ENCODE data around the gene FKBP11. TPM values are rescaled to one million over a fixed set of nuclear protein-coding genes. Genes with fewer than 3 reads are reported as not detected.
"Not testable (repeated sequence)": the region's sequence is repeated elsewhere in the genome, so short reads cannot be mapped to it uniquely, and the experiment has no call there.

Gene FKBP11
- total and polyA plus RNA-seq, 5 donors = 3.9 to 14.8 (median 10.6) TPM

DNA sequence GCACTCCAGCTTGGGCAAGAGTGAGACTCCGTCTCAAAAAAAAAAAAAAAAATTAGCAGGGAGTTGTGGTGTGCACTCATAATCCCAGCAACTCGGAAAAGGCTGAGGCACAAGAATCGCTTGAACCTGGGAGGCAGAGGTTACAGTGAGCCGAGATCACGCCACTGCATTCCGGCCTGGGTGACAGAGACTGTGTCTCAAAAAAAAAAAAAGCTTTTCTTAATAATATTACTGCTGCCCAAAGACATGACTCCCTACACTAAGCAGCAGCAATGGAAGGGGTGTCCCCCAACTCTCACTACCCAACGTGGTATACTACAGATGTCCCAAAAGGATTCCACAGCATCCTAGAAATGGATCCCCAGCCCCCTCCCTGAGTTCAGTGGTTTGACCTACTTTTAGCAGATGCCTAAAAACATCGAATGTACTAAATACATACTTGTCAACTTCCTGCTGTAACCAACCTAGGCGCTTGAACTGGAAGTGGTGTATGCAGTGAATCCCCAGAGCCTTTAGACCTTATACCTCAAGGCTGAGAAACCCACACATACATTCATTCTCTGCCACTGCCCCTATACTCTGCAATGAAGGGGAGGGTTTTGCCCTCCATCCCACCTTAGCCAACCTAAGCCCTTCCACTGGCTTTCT is 8.5 kb upstream of the FKBP11 start:
- Histone ChIP-seq H3K27me3 (ENCODE audit: control insufficient read depth, insufficient read depth) (no peaks in the 10 kb centered on the region), H3K9me3 (ENCODE audit: control insufficient read depth, low read length) (no peaks in the 10 kb centered on the region), H3K4me1 (ENCODE audit: control insufficient read depth, insufficient read depth, low read length) (no peaks in the 10 kb centered on the region), H3K27ac (ENCODE audit: low read length) (no peak overlapping the region), H3K4me3 (ENCODE audit: low read length) (no peak overlapping the region)
- WGBS = 88% methylated on average over 9 of the region's 9 CpGs
- intact Hi-C loops (cut with DNase I) = no loop called here
- DNase-seq = no peak
- no peak for ATAC-seq

DNA sequence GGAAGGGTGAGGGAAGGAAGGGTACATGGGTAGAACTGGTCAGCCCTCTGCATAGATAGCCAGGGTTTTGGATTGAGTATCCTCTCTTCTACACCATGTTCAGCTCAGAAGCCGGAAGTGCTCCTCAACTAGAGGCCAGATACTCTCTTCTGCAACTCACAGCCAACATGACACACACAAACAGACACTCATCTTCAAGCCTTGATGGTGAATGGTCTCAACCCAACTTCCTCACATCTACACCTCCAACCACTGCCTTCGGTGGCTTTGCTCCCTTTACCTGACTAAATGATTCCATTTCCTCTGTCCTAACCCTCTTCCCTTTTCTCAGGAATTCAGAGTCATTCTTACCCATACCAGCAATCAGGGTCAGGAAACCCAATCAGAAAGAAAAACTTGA is 7.6 kb upstream of the FKBP11 start:
- ATAC-seq = no peak
- DNase-seq = no peak

DNA sequence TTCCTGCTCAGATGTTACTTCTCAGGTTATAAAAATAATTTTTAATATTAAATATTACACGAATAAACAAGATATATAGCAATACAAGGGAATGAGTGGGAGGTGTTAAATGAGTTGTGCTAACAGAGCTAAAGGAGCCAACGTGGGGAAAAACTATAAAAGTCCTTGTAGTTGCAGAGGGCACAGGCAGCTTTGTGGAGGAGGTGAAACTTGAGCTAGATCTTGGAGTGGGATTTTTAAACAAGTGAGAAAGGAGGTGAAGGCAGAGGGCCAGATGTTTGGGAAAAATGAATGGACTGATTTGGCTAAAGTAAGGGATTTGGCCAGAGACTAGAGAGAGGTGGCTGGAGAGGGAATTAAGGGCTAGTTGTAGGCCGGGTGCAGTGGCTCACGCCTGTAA is 5.2 kb upstream of the FKBP11 start:
- no peaks in the 10 kb centered on the region for H3K4me1 ChIP-seq (ENCODE audit: control insufficient read depth, insufficient read depth, low read length)
- intact Hi-C loops (cut with DNase I) = no loop called here
- ATAC-seq = no peak

More for the DNA sequence above, 7.6 kb upstream of the FKBP11 start:
- H3K9me3 ChIP-seq (ENCODE audit: control insufficient read depth, low read length) = no peaks in the 10 kb centered on the region
- intact Hi-C loops (cut with DNase I) = no loop called here
- H3K27me3 ChIP-seq (ENCODE audit: control insufficient read depth, insufficient read depth) = no peaks in the 10 kb centered on the region
- no peak overlapping the region for H3K4me3 ChIP-seq (ENCODE audit: low read length)
- 81% methylated on average over 2 of the region's 2 CpGs for WGBS
- no peak overlapping the region for H3K27ac ChIP-seq (ENCODE audit: low read length)
- no peaks in the 10 kb centered on the region for H3K4me1 ChIP-seq (ENCODE audit: control insufficient read depth, insufficient read depth, low read length)

DNA sequence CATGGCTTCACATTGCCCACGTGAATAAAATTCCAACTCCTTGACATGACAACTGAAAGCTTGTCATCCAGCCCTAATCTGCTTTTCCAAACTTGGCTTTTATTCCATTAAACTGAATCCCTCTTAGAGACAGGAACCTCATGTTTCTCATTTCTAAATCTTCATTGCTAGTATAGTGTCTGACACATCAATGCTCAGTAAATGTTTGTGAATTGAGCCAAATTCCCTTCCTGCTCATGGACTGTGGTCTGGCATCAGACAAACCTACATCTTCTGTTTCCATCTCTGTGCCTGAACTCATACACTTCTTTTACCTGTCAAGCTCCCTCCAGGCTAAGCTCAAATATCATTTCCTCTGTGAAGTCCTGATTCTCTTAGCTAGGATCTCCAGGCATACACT is 4.3 kb upstream of the FKBP11 start:
- 87% methylated on average over 1 of the region's 1 CpG for WGBS
- intact Hi-C loops (cut with DNase I) = no loop called here
- no peaks in the 10 kb centered on the region for H3K27me3 ChIP-seq (ENCODE audit: control insufficient read depth, insufficient read depth)
- no peak for DNase-seq
- ATAC-seq = no peak
- no peak overlapping the region for H3K27ac ChIP-seq (ENCODE audit: low read length)
- no peaks in the 10 kb centered on the region for H3K4me1 ChIP-seq (ENCODE audit: control insufficient read depth, insufficient read depth, low read length)
- H3K4me3 ChIP-seq (ENCODE audit: low read length) = no peak overlapping the region
- no peaks in the 10 kb centered on the region for H3K9me3 ChIP-seq (ENCODE audit: control insufficient read depth, low read length)

More for the DNA sequence above, 5.2 kb upstream of the FKBP11 start:
- H3K9me3 ChIP-seq (ENCODE audit: control insufficient read depth, low read length) = no peaks in the 10 kb centered on the region
- H3K27ac ChIP-seq (ENCODE audit: low read length) = no peak overlapping the region
- 86% methylated on average over 4 of the region's 4 CpGs for WGBS
- no peak for DNase-seq
- H3K4me3 ChIP-seq (ENCODE audit: low read length) = no peak overlapping the region
- H3K27me3 ChIP-seq (ENCODE audit: control insufficient read depth, insufficient read depth) = no peaks in the 10 kb centered on the region

DNA sequence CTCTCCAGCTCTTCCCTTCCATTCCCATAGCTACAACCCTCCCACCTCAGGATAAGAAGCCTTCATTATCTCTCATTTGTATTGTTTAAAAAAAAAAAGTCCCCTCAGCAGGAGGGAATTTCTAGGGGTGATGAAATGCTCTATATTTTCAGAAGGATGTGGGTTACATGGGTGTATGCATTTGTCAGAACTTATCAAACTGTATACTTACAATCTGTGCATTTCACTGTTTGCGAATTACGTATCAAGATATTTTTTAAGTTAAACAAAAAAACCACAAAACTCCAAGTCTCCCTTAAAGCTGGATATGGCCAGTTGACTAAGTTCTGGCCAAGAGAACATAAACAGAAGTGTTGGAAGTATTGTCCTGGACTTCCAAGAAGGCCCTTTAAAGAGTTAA is 2.0 kb upstream of the FKBP11 start:
- DNase-seq (no peak), ATAC-seq (no peak)
- no peak overlapping the region for H3K4me3 ChIP-seq (ENCODE audit: low read length)
- intact Hi-C loops (cut with DNase I) = no loop called here
- H3K9me3 ChIP-seq (ENCODE audit: control insufficient read depth, low read length) = no peaks in the 10 kb centered on the region
- no peaks in the 10 kb centered on the region for H3K4me1 ChIP-seq (ENCODE audit: control insufficient read depth, insufficient read depth, low read length)
- H3K27ac ChIP-seq (ENCODE audit: low read length) = no peak overlapping the region
- no peaks in the 10 kb centered on the region for H3K27me3 ChIP-seq (ENCODE audit: control insufficient read depth, insufficient read depth)
- 92% methylated on average over 2 of the region's 2 CpGs for WGBS

DNA sequence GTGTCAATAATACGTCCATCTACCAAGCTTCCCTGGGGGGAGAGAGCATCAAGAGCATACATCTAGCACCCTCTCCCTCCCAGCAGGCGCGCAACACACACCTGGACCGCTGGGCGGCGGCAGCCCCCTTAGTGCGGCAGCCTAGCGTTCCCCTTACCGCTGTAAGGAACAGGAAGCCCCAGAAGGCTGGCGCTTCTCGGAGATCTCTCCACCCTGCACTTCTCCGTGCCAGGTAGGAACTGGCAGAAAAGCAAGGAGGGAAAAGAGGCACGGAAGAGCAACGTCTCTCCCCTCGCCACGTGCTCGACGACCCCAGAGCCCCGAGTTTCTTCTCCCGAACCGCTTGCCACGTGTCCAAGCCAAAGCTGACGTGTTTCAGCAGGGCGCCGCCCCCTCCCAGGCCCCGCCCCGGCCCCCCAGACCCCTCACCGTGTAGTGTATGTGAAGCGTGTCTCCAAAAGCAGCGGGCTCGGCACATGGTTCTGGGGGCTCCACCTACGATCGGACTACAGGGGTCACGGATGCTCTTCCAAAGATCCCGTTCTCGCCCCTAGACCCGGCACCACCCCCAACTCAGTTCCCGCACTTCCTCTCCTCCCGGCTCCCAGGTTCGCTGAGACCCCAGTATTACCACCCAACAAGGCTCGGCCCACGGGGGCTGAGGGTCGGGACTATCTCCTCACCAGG is 532 bp downstream of the FKBP11 start:
- ATAC-seq (peak; percentile 73 to 74), DNase-seq (peak; percentile 55 to 78 (median 77))
- under 1% methylated on average over 43 of the region's 43 CpGs for WGBS
- intact Hi-C loops (cut with DNase I) = no loop called here
- H3K4me3 ChIP-seq (ENCODE audit: low read length) = peak overlapping the region; percentile 56
- no peak overlapping the region for H3K27ac ChIP-seq (ENCODE audit: low read length)
- no peaks in the 10 kb centered on the region for H3K27me3 ChIP-seq (ENCODE audit: control insufficient read depth, insufficient read depth)
- H3K4me1 ChIP-seq (ENCODE audit: control insufficient read depth, insufficient read depth, low read length) = no peaks in the 10 kb centered on the region
- no peaks in the 10 kb centered on the region for H3K9me3 ChIP-seq (ENCODE audit: control insufficient read depth, low read length)

DNA sequence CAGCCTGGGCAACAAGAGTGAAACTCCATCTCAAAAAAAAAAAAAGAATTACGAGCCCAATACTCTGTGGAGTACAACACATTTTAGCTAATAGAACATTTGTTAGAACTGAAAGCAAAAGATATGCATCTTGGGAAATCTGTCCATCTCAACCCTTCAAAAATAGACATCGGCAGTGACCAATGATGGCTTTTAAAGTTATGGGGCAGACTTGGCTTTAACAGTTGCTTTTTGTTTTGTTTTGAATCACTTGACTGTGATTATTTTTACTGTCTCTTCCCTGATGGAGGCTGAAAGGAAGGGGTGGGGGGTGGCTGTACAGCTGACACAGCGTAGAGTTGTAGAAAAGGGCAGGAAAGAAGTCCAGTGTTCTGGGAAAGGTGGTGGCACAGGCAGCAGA is 2.2 kb downstream of the FKBP11 start:
- Histone ChIP-seq H3K27me3 (ENCODE audit: control insufficient read depth, insufficient read depth) (no peaks in the 10 kb centered on the region), H3K27ac (ENCODE audit: low read length) (no peak overlapping the region), H3K4me3 (ENCODE audit: low read length) (no peak overlapping the region), H3K4me1 (ENCODE audit: control insufficient read depth, insufficient read depth, low read length) (no peaks in the 10 kb centered on the region), H3K9me3 (ENCODE audit: control insufficient read depth, low read length) (no peaks in the 10 kb centered on the region)
- DNase-seq (no peak), ATAC-seq (no peak)
- intact Hi-C loops (cut with DNase I) = no loop called here
- WGBS = 88% methylated on average over 3 of the region's 3 CpGs

DNA sequence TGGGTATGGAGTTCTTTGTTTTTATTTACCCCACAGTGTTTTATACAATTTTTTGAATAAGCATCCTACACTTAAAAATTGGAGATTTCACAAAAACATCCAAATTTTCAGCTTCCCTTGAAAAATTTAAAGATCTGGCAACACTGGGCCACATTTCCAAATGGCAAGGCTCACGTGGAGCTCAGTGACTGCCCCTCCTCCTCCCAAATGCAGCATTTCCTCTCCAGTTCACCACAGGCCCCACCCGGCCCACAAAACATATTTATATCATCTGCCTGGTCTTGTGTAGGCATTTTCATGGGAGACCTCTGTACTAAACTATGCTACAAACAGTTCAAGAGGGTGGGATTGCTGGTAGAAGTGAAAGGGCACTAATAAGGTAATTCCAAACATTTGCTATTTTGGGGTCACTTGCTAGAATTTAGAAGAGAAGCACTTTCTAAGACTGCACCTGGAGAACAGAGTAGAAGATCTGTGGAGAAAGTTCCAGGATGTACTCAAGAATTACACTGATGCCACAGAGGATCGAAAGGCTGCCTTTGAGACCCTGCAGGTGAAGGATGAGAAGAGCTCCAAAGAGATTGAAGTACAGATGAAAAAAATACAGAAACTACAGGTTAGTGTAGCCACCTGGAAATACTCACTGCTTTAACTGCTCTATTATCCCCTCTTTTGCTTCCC is 7.3 kb downstream of the FKBP11 start:
- Histone ChIP-seq H3K4me3 (ENCODE audit: low read length) (no peak overlapping the region), H3K4me1 (ENCODE audit: control insufficient read depth, insufficient read depth, low read length) (no peaks in the 10 kb centered on the region)

DNA sequence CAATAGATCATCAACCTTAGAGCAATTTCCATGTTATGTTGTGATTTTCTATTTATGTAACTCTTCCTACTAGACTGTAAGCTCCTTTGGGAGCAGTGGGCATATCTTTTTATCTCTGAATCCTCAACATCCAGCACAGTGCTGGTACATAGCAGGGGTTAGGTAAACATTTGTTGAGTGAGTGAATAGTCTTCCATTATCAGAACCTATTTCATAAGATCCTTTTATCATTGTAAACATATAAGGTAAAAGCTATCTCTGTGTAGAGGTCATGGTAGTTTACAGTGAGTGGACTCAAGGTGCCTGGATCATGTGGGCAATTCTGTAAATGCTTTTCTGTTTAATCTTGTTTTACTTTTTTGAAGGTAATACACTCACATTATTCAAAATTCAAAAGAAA is 15.1 kb downstream of the FKBP11 start:
- Histone ChIP-seq H3K27me3 (ENCODE audit: control insufficient read depth, insufficient read depth) (no peaks in the 10 kb centered on the region), H3K9me3 (ENCODE audit: control insufficient read depth, low read length) (no peaks in the 10 kb centered on the region), H3K4me3 (ENCODE audit: low read length) (no peak overlapping the region), H3K4me1 (ENCODE audit: control insufficient read depth, insufficient read depth, low read length) (no peaks in the 10 kb centered on the region), H3K27ac (ENCODE audit: low read length) (no peak overlapping the region)
- intact Hi-C loops (cut with DNase I) = no loop called here
- ATAC-seq (no peak), DNase-seq (no peak)

More for the DNA sequence above, 7.3 kb downstream of the FKBP11 start:
- H3K27me3 ChIP-seq (ENCODE audit: control insufficient read depth, insufficient read depth) = no peaks in the 10 kb centered on the region
- ATAC-seq (no peak), DNase-seq (no peak)
- H3K27ac ChIP-seq (ENCODE audit: low read length) = no peak overlapping the region
- 53% methylated on average over 3 of the region's 3 CpGs for WGBS
- intact Hi-C loops (cut with DNase I) = no loop called here
- no peaks in the 10 kb centered on the region for H3K9me3 ChIP-seq (ENCODE audit: control insufficient read depth, low read length)

DNA sequence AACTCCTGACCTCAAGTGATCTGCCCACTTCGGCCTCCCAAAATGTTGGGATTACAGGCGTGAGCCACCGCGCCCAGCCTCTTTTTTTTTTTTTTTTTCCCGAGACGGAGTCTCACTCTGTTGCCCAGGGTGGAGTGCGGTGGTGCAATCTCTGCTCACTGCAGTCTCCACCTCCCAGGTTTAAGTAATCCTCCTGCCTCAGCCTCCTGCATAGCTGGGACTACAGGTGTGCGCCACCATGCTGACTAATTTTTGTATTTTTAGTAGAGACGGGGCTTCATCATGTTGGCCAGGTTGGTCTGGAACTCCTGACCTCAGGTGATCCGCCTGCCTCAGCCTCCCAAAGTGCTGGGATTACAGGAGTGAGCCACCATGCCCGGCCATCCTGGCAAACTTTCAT is 15.6 kb downstream of the FKBP11 start:
- H3K4me3 ChIP-seq (ENCODE audit: low read length); H3K27ac ChIP-seq (ENCODE audit: low read length); intact Hi-C loops (cut with DNase I); ATAC-seq; H3K9me3 ChIP-seq (ENCODE audit: control insufficient read depth, low read length); H3K27me3 ChIP-seq (ENCODE audit: control insufficient read depth, insufficient read depth); H3K4me1 ChIP-seq (ENCODE audit: control insufficient read depth, insufficient read depth, low read length); DNase-seq: not testable (repeated sequence)
- 87% methylated on average over 11 of the region's 11 CpGs for WGBS

DNA sequence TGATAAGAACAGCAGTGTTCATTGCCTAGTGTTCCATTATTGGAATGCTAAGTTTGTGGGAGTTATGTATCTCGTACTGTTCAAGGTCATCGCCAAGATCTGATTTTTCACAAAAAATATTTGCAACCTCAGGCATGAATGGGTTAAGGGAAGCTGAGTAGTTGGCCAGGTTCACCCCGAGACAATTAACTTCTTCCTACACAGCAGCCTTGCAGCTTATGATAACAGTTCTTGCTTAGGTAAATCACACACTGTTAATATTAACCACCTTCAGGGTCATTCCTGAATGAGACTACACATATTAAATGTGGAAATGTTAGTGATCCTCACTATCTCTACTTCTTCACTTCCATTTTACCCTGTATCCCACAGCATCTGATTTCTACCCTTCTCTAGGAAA is 18.0 kb downstream of the FKBP11 start:
- Histone ChIP-seq H3K4me1 (ENCODE audit: control insufficient read depth, insufficient read depth, low read length) (no peaks in the 10 kb centered on the region), H3K9me3 (ENCODE audit: control insufficient read depth, low read length) (no peaks in the 10 kb centered on the region), H3K4me3 (ENCODE audit: low read length) (no peak overlapping the region), H3K27me3 (ENCODE audit: control insufficient read depth, insufficient read depth) (no peaks in the 10 kb centered on the region), H3K27ac (ENCODE audit: low read length) (no peak overlapping the region)
- 55% methylated on average over 3 of the region's 3 CpGs for WGBS
- ATAC-seq (no peak), DNase-seq (no peak)
- intact Hi-C loops (cut with DNase I) = no loop called here

Data from right cardiac atrium (tissue), 5 donors.